ENCODE results near the gene PKIB.
"Not testable (repeated sequence)": the region's sequence is repeated elsewhere in the genome, so short reads cannot be mapped to it uniquely, and the experiment has no call there.

The PKIB gene, protein sequence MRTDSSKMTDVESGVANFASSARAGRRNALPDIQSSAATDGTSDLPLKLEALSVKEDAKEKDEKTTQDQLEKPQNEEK

DNA sequence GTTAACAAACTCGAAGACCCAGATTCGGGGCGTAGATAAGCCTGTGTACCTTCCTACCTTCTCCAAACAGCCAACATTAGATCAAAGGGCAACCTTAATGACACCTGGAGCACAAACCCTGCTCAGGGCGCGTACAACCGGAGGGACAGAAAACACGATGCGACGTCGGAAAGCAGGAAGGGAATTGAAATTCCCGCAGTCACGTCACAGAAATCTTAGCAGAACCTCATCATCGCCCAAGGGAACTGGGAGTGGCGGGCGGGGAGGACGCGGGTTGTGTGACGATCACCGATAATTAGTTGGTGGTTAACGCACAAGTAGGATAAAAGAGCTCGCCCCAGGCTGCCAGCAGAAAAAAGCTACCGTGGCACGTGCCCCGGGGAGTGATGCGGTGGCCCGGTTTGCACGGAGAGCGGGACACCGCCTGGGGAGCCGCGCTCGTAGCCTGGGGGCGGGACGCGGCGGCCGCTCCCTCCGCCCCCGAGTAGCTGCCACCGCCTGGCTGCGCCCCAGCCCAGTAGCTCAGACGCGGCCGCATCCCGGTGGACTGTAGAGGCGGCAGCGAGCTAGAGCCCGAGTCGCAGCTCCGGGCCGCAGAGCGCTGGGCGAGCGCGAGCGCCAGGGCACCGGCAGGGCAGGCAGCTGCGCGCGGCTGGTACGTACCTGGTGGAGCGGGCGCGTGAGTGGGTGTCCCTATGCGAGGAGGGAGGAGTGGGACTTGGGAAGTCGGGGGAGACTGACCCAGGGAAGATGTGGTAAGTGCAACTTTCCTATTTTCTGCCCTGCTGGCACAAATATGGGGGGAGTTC, at the start of gene PKIB:
Gene PKIB (plus strand): TSS at position 525 of the 809 bp plus-strand sequence. CDS start 107,390 bp downstream, outside the sequence.
- ATAC-seq = peak; percentile 62 to 67

DNA sequence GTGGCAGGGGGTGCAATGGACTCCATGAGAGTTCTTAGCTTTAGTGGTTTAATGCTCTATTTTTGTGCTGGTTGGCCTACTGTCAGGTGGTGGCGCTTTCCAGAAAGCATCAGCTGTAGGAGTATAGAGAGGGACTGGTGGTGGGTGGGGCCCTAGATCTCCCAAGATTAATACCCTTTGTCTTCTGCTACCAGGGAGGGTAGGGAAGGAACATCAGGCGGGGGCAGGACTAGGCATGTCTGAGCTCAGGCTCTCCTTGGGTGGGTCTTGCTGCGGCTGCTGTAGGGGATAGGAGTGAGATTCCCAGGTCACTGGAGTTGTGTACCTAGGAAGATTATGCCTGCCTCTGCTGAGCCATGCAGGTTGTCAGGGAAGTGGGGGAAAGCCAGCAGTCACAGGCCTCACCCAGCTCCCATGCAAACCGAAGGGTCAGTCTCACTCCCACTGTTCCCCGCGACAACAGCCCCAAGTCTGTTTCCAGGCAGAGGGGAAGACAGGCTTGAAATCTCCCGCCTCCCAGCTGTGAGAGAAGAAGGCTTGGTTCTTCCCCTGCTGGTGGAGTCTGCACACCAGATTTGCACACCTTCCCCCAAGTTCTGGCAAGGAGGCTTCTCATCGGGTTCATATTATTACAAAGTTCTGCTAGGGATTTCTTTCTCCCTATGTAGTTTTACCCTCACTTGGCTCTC, 46.7 kb upstream of the PKIB start:
- ATAC-seq = no peak

DNA sequence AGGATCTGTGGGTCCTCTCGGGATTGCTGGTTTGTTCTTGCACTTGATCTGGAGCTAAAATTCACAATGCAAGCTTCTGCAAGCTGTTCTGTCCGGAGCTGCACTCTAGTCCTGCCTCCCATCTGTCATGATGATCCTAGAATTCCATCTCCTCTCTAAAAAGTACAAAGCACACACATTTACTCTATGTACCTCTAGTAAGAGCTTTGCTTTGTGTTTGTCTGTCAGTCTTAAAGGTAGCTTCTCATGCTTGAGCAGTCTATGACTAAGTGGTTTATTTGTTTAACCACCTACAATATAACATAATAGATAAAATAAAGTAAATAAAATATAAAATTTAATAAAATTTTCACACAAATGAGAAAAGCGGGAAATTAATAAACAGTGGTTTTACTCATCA, 46.0 kb upstream of the PKIB start:
- ATAC-seq = no peak

DNA sequence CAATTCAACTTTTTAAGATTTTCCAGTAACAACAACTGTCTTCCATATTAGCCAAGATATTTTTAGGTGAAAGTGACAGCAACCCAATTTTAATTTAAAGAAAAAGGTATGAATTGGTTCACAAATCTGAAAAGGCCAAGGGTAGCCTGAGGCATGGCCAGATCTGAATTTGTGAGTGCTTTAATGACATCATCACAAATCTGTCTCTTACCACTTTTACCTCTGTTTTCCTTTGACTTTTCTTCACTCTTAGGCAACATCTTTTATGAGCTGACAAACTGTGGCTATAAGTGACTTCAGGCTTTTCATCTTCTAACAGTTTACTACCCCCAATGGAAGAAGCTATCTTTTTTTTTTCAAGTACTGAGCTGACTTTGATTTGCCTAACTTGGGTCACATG, 44.5 kb upstream of the PKIB start:
- no peak for ATAC-seq

DNA sequence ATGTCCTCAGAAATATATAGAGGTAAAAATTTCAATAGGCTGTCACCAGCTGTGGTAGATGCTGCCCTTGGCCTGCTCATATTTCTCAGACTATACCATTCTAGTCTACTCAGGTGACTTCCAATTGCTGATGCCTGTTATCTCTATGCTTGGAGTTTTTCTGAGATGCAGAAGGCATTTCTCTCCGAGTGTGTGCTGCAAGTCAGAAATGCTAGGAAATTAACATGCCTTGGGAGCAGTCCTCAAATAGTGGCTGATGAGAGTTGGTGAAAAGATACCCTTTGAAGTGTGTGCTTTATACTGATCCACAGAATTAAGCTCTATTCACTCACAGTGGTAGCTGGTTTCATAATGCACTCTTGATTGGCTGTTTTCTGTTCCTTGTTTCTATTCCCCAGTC, 43.2 kb upstream of the PKIB start:
- ATAC-seq = no peak

DNA sequence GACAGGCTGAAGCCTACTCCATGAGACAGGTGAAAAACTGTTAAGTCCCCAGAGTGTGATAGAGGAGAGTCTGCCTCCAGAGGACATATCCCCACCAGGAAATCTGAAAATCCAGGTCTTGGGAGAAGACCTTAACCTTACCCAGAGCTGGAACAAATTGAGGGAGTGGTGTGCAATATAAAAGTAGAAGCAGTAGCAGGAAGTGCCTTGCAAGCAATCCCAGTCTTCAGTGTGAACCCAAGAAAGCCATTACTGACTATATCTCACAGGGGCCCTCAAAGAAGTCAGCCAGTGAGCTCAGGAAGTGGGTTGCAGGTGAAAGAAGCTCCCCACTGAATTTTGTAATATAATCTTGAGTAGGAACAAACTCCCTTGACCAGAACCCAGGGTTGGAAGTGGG, 41.9 kb upstream of the PKIB start:
- no peak for ATAC-seq

DNA sequence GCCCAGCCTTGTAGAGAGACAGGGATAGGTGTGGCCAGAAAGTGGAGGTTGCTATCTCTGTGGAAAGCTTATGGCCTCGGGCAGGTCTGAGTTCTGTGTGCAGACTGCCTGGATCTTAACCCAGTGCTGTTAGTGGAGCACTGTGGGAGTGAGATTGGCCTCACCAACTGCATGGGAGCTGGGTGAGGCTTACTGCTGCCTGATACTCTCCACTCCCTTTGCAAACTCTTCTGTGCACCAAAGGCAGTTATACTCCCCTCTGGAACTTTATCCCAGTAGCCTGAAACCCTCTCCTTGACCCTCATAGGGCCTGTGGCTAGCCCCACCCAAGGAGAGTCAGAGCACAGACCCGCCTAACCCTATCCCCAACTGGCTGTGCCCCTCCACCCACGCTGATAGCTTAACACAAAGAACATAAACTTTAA, 41.4 kb upstream of the PKIB start:
- ATAC-seq = no peak

- no peak for ATAC-seq
Measured at GRCh38 chr6:122569230-122569771, 40.9 kb upstream of the PKIB start.

DNA sequence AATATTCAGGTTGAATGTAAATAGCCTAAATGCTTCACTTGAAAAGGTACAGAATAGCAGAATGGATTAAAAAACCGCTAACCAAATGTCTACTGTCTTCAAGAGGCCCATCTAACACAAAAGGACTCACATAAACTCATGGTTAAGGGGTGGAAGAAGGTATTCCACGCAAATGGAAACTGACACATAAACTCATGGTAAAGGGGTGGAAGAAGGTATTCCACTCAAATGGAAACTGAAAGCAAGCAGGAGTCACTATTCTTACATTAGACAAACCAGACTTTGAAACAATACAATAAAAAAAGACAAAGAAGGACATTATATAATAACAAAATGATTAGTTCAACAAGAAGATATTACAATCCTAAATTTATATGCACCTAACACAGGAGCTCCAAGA, 38.3 kb upstream of the PKIB start:
- ATAC-seq = no peak

DNA sequence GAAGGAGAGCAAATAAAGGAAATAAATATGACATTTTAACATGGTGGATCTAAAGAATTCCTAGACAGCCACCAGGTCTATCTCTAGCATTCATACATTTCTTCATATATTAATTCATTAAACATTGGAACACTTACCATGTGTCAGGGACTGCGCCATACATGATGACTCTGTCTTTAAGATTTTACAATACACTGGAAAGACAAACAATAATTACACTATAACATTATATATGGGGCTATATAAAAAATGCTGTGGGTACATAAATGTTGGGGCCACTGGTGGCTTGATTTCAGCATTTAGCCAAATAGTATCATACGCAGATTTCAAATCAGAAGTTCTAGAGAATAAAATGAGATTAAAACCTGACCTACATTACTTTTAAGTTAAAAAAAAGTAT, 33.3 kb upstream of the PKIB start:
- no peak for ATAC-seq

- ATAC-seq = no peak
Measured at GRCh38 chr6:122578961-122579360, 31.2 kb upstream of the PKIB start.

- no peak for ATAC-seq
Measured at GRCh38 chr6:122580737-122581136, 29.5 kb upstream of the PKIB start.

DNA sequence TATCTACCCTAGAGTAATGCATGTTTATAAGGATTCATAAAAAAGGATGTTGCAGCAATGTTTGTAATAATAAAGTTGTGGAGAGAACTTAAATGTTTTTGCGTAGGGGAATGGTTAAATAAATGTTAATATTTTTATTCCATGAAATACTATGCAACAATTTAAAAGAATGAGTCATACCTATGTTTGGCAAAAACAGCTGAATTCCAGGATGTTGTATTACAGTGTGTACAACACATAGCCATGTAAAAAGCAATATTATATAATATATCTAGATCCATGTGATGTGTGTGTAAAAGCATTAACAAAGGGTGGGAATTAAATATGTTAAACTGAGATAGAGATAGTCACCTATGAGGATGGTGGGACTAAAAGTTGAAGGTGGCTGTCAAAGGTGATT, 21.1 kb upstream of the PKIB start:
- ATAC-seq = no peak

DNA sequence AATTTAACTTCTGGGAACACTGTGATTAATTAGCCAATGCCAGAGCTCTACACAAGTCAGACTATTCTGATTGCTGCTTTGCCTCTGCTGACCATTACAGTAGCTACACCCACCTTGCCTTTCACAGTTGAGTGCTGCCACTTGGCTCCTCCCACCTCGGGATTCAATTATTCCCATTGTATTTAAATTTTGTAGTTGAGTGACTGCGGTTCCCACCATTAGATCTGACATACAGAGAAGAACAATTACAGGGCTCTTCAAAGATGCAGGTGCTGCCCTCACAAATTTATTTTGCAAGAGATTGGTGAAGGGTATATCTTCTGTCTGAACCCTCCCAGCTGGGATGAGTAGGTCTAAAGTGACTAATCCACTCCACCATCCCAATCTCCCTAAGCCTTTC, 11.9 kb upstream of the PKIB start:
- ATAC-seq = not testable (repeated sequence)

GRCh38 chr6:122604676-122605075, 5.5 kb upstream of the PKIB start:
- no peak for ATAC-seq

DNA sequence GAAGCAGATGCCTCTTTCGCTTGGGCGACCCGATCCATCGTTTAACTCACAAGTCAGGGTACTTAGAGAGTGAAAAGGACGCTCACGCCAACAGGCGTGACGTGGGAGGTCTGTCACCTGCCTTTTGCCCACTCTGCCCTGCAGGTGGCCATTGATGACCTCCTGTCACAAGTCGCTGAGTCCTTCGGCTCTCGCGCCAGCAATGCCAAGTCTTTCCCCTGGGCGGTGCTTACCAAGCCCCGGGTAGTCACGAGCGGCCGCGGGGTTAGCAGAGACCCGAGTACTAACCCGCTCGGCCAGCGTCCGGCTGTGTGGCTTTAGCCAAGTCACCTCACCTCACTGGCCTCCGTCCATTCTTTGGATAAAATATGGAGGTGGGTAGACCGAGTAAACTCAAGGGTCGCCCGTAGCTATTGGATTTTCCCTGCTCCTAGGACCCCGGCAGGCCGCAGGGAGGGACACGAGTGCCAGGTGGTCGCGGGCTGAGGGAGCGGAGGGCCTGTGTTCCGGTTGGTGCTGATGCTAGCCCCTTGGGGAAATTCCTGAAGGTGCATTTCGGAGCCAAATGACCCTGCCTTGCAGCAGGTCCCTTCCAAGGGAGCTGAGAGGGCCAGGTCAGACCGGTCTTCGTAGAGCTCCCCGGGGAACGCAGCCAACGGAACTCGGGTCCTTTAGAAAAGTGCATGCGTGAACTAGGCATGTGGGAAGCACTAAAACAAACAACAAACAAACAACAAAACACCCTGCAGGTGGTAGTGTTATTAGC, 668 bp downstream of the PKIB start:
- ATAC-seq = peak; percentile 13 to 38

GRCh38 chr6:122612838-122613237, 2.6 kb downstream of the PKIB start:
- ATAC-seq = no peak

GRCh38 chr6:122614303-122614702, 4.1 kb downstream of the PKIB start:
- no peak for ATAC-seq

DNA sequence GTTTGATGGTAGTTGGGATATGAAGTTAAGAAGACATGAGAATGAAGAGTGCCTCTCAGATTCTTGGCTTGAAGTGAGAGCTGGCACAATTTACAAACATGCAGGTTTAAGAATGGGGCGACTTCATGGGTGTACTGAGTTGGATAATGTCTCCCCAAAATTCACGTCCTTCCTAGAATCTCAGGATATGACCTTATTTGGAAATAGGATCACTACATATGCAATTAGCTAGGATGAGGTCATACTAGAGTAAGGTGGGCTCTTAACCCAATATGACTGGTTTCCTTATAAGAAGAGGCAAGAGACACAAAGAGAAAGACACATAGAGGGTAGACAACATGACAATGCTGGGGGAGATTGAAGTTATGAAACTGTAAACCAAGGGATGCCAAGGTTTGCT, 5.2 kb downstream of the PKIB start:
- no peak for ATAC-seq

GRCh38 chr6:122616877-122617276, 6.7 kb downstream of the PKIB start:
- no peak for ATAC-seq

- no peak for ATAC-seq
Measured at GRCh38 chr6:122619309-122619708, 9.1 kb downstream of the PKIB start.

DNA sequence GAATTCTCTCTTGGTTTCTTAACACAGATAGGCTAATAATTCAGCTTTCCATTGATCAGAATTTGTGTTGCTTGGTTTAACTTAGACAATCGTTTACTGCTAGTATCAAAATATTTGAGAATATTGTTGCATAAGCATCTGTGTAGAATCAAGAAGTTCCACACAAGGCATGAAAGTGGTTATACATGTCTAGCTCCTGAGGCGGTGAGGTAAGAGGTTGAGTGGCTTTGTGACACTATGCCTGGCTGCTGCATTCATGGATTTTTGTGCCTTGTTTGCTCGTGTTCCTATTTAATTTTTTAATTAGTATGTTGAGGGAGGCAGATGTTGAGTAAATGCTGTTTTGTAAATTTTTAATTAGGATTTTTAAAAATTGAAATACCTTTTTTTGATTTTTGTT, 10.2 kb downstream of the PKIB start:
- ATAC-seq = no peak

DNA sequence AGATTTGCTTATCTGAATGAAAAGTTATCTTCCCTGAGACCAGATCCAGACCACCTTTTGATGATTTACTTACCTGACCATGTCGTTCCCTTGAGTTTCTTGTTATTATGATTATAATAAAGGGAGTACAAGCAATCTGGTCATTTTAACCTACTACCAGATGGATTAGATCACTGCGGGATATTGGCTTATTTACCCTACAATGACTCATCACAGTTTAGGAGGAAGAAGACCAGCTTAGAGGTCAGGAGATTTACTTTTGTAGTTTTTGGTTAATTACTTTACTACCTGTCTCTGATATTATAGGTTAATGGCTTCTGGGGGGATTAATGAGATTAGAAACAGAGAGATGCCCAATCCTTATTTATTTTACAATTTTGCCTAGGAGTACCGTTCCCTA, 10.7 kb downstream of the PKIB start:
- no peak for ATAC-seq

All from activated CD4-positive, CD25-positive, alpha-beta regulatory T cell treated with anti-CD3 and anti-CD28 coated beads, Interleukin-2, amount 50 U/mL, for 24 hours (primary cell).